AG09319 (cell line): Measurements from ENCODE around the gene FLYWCH1.

Experiments
- DNase-seq: peaks from one replicate; pipeline ENCODE4 v3.0.0-alpha.2; 2010; ENCODE audit warnings: low read depth; ENCODE audit errors: extremely low read depth
- TF ChIP-seq, protein P1 (sequence below): IDR thresholded peaks from 2 replicates; pipeline ENCODE4 v1.5.1; 2011; ENCODE audit warnings: low read depth, mild to moderate bottlenecking, inconsistent platforms, low read length, moderate library complexity

The FLYWCH1 gene

DNA sequence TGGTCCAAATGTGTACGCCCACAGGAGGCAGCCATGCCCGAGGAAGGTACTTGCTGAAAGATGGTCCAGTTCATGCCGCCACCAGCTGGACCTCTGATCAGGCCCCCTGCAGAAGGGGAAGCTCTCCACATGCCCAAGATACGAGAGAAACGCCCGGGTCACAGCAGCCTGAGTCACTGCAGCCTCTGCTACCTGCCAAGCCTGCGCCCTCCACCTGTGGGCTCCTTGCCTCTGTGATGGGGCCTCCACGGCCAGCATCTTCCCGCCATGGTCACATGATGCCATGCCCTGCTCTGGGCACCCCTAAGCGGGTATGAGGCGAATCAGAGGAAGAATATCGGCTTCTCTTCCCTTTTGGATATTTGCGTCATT lies 38.6 kb downstream of the FLYWCH1 start:
- no peak for DNase-seq
- TF ChIP-seq, protein P1, sequence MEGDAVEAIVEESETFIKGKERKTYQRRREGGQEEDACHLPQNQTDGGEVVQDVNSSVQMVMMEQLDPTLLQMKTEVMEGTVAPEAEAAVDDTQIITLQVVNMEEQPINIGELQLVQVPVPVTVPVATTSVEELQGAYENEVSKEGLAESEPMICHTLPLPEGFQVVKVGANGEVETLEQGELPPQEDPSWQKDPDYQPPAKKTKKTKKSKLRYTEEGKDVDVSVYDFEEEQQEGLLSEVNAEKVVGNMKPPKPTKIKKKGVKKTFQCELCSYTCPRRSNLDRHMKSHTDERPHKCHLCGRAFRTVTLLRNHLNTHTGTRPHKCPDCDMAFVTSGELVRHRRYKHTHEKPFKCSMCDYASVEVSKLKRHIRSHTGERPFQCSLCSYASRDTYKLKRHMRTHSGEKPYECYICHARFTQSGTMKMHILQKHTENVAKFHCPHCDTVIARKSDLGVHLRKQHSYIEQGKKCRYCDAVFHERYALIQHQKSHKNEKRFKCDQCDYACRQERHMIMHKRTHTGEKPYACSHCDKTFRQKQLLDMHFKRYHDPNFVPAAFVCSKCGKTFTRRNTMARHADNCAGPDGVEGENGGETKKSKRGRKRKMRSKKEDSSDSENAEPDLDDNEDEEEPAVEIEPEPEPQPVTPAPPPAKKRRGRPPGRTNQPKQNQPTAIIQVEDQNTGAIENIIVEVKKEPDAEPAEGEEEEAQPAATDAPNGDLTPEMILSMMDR: no peak

- no peak for DNase-seq
- TF ChIP-seq, protein P1: no peak
Measured at GRCh38 chr16:2950773-2951172, 39.0 kb downstream of the FLYWCH1 start.

GRCh38 chr16:2952679-2953078 lies 40.9 kb downstream of the FLYWCH1 start:
- TF ChIP-seq, protein P1: no peak
- DNase-seq: no peak

DNA sequence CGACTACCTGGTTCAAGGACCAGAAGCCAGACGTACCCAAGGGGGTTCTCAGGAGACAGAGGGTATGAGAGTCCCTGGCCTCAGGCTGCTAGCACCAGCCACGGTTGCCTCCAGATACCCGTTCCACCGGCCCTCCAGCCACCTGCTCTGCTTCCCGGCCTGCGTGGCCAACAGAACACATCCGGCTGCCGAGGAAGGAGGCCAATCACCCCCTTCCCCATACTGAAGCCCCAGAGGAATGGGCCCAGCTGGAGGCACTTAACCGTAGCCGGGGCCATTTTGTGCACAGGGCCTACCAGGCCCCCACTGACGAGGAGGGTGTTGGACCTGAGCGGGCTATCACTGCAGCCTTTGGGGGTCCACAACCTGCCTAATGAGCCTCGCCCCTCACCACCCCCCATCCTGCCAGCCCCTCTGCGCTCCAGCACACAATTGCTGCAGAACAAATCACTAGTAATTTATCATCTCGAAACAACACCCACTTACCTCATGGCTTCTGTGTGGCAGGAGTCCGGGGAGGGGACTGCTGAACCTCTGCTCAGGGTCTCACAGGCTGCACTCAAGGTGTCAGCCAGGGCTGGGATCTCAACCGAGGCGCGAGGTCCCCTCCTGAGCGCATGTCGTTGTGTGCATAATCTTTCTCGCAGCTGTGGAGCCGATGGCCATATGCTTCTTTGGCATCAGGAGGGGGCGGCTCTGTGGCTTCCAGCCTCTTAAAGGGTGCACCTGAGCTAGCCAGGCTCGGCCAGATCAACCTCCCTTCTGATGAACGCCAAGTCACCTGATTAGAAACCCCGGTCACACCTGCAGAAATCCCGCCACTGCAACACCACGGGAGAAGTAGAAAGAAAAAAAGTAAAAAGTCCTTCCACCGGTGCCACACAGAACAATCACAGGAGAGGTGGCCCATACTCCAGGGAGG lies 42.2 kb downstream of the FLYWCH1 start:
- DNase-seq: no peak
- TF ChIP-seq, protein P1: no peak

DNA sequence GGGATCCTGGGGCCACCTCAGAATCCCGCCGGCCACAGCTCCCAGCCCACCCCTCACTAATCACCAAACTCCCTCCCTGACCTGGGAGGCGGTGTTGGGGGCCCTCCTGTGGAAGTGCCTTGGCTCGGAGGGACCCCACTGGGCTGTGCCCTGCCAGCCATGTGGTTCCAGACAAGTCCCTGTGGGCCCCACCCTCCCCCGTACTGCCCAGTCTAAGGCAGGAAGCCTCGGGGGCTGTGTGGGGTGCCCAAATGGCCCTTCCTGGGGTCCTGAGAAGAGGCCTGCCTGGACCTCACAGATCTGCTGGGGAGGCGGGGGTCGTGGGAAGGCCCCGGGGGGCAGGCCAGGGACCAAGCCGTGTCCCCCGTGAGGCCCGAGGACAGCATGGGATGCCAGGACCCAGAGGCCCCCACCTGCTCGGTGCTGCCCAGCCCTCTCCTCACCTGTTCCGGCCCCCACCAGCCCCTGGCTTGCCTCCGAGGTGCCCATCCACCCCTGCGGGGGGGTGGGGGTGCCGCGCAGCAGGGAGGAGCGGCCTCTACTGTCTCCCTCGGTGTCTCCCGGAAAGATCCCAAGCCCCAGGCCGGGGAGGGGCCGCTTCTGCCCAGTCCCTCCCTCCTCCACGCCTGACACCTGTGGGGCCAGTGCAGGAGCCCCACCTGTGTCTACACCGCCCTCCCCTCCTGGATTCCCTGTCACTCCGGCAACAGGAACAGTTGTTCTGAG lies 43.1 kb downstream of the FLYWCH1 start:
- no peak for DNase-seq
- TF ChIP-seq, protein P1: no peak

DNA sequence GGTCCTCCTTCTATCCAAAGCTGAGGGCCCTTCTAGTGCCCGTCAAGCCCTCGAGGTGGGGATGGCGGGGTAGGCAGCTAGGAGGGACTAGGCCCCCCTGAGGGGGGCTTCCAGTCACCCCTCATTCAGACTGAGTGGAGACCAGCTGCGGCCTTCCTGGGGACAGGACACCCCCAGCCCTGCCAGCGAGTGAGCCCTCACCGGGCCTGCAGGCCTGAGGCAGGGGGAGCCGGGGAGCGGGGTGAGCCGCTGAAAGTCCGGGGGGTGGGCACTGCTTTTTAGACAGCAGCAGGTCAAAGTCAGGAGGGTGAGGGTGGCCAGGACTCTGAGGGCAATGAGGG lies 43.7 kb downstream of the FLYWCH1 start:
- no peak for DNase-seq
- TF ChIP-seq, protein P1: no peak

DNA sequence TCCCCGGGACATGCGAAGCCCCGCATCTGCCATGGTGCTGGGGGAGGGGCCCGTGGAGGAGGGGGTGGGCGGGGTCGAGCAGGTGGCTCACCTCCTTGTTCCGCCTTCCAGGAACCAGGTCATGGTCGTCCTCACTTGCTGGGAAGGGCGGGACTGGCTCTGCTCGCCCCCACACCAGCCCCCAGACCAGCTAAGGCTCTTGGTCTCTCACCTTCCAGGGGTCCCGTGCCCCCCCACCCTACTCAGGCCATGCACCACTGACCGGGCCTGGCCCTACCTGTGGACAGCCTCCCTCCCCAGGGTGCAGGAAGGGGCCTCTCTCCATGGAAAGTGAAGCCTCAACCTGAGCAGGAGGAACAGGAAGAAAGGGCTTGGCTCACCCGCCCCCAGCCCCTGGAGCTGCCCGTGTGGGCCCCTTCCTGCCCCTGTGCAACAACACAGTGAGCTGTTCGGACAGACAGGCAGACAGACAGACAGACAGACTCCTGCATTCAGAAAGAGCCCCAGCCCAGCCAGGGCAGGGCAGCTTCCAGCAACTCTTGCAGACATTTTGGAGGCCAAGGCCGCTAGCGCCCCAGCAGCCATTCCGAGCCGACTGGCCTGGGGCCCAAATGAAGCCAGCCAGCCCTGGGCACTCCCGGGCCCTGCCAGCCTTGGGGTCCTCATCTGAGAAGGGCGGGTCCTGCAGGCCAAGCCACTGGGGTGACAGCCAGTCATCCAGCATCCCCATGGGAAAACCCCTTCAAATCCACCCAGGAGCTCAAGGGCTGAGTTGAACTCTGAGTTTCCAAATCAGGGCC lies 44.2 kb downstream of the FLYWCH1 start:
- DNase-seq: no peak
- TF ChIP-seq, protein P1: no peak
